GM19023 (cell line): ENCODE measurements around the gene SUSD5.
"Not testable (repeated sequence)": the region's sequence is repeated elsewhere in the genome, so short reads cannot be mapped to it uniquely, and the experiment has no call there.

Experiments used
- ATAC-seq: cut with Tn5 transposase; IDR thresholded peaks from one replicate; pipeline ENCODE4 v1.9.1; 2021; ENCODE audit warnings: mild to moderate bottlenecking, moderate library complexity; ENCODE audit not compliant: unreplicated experiment

Gene SUSD5

DNA sequence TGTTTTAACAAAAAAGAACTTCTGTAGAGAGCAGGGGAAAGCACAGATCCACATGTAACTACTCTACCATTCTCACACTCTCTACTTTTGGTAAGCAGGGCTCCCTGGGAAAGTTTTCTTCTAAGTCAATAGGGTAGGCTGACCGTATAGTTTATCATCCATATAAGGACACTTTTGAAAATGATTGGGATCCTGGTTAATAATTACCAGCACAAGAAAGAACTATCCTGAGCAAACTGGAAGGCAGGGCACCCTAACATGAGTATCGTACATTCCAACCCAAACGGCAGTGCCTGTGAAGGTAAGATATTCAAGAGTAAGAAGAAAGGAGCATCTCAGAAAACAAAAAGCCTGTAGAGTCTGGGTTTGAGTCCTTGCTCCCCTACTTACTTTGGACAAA lies 22.1 kb downstream of the SUSD5 start:
- no peak for ATAC-seq

- no peak for ATAC-seq
Observed at GRCh38 chr3:33194303-33194702, 24.3 kb downstream of the SUSD5 start.

- ATAC-seq = no peak
Observed at GRCh38 chr3:33187368-33187634, 31.3 kb downstream of the SUSD5 start.

- ATAC-seq = no peak
Observed at GRCh38 chr3:33186524-33187367, 31.9 kb downstream of the SUSD5 start.

DNA sequence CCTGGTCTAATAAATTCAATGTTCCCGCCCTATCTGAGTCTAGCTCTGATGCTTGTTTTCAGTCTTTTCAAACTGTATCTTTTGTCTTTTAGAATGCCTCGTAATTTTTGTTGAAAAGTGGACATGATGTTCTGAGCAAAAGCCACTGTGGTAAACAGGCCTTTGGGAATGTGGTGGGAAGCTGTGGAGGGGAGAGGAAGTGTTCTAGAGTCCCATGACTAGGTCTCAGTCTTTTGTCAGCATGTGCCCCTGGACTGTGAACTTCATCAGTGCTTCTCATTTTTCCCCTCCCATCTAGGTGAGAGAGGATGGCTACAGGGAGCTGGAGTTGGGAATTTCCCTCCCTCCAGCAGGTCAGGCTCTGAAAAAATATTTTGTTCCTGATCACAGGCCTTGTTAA lies 33.7 kb downstream of the SUSD5 start:
- no peak for ATAC-seq

DNA sequence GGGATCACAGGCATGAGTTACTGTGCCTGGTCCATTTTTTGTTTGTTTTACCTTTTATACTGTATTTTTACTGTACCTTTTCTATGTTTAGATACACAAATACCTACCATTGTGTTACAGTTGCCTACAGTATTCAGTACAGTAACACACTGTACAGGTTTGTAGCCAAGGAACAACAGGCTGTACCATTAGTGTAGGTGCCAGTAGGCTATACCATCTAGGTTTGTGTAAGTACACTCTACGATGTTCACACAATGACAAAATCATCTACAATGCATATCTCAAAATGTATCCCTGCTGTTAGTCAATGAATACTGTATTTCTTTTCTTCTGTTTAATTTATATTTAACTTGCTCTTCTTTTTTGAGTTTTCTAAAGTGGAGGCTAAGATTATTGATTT lies 37.0 kb downstream of the SUSD5 start:
- not testable (repeated sequence) for ATAC-seq

- ATAC-seq = no peak
Observed at GRCh38 chr3:33181229-33181628, 37.4 kb downstream of the SUSD5 start.

DNA sequence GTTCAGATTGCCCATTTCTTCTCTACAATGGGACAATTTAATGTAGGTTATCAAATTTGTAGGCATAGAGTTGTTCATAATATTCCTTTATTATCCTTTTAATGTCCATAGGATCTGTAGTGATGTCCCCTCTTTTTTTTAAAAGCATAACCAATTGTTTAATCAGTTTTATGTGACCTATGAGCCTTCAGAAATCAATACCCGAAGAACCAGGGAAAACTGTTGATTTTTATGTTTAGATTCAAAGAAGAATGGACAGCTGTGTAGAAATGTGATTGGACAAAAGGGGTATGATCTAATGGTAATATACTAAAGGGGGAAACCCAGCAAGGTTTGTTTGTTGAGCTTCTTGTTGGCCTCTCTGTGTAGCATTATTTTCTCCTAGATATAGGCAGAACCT lies 39.5 kb downstream of the SUSD5 start:
- no peak for ATAC-seq

- no peak for ATAC-seq
Observed at GRCh38 chr3:33174711-33175414, 43.7 kb downstream of the SUSD5 start.

DNA sequence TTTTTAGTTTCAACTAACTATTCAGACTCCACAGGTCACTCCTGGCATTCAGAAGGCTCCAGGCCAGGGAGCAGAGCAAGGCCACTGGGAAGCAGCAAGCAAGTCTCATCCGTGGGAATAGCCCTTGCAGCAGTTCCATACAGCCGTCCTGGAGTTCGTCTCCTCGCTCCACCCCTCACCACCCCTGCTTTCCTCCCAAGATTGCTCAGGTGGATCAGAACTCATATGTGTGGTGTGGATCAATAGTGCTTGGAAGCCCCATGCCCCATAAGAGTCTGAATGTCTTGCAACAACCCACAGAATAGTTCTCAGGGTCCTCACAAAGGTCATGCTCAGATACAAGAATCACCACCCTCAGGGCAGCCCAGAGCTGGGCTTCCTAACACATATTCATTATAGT lies 44.5 kb downstream of the SUSD5 start:
- no peak for ATAC-seq

GRCh38 chr3:33173672-33174071 lies 44.9 kb downstream of the SUSD5 start:
- no peak for ATAC-seq

GRCh38 chr3:33173103-33173502 lies 45.5 kb downstream of the SUSD5 start:
- ATAC-seq = no peak

- no peak for ATAC-seq
Observed at GRCh38 chr3:33171580-33171979, 47.0 kb downstream of the SUSD5 start.

- no peak for ATAC-seq
Observed at GRCh38 chr3:33170531-33170930, 48.1 kb downstream of the SUSD5 start.

- no peak for ATAC-seq
Observed at GRCh38 chr3:33167716-33168336, 50.8 kb downstream of the SUSD5 start.

DNA sequence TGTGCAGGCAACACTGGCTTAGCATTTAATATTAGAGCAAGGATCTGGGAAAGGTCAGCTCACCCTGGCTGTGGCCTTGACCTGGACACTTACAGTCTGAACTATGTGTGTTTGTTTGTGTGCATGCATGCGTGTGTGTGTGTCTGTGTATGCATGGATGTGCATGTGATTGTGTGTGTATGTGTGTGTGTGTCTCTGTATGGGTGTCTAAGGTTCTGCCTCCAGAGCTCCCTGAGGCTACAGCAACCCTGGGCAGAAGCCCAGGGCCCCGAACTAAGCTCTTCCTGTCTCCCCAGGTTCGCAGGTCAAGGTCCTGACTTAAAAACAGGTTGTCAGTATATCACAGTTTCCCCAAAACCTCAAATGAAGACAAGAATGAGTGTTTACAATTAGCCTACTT lies 51.3 kb downstream of the SUSD5 start:
- ATAC-seq = no peak

GRCh38 chr3:33166095-33166494 lies 52.5 kb downstream of the SUSD5 start:
- ATAC-seq = no peak

DNA sequence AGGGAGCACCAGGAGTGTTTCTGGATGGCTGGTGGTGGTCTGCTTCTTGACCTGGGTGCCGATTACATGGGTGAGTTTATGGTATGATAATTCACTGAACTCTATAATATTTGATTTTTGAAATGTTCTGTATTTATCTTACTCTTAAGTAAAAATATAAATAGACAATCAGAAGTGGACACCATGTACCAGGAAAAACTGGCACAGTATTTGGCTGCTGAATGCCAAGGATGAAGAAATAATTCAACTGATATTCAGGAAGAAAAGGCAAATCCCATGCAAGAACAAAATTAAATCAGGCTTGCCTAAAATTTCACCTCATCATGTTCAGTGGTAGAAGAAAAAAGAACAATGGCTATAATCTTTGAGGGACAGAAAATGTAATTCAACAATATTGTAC lies 53.2 kb downstream of the SUSD5 start:
- no peak for ATAC-seq

DNA sequence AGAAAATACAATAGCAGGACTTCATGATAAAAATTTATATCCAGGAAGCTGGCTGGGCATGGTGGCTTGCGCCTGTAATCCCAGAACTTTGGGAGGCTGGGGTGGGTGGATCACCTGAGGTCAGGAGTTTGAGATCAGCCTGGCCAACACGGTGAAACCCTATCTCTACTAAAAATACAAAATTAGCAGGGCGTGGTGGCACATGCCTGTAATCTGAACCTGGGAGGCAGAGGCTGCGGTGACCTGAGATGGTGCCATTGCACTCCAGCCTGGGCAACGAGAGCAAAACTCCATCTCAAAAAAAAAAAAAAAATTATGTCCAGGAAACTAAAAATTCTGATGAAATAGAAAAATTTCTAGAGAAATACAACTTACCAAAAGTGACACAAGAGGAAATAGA lies 56.0 kb downstream of the SUSD5 start:
- not testable (repeated sequence) for ATAC-seq

- no peak for ATAC-seq
Observed at GRCh38 chr3:33159981-33160380, 58.6 kb downstream of the SUSD5 start.

GRCh38 chr3:33159234-33159633 lies 59.4 kb downstream of the SUSD5 start:
- ATAC-seq = no peak

DNA sequence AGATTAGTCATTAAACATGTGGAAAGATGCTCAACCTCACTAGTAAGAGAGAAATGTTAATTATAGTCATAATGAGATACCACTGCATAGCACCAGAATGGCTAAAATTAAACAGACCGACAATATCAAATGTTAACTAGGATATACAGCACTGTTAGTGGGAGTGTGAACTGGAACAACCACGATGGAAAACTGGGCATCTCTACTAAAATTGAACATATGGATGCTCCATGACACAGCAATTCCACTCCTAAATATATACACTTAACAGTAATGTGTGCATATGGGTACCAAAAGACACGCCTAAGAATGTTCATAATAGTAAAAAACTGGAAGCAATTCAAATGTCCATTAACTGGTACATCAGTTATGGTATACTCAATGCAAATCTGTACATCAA lies 63.3 kb downstream of the SUSD5 start:
- no peak for ATAC-seq
